Measurements from ENCODE around the gene NAV3.

- no peak for TF ChIP-seq POLR2A (IDR thresholded peaks at IDR 0.05)
- TF ChIP-seq, protein P1, sequence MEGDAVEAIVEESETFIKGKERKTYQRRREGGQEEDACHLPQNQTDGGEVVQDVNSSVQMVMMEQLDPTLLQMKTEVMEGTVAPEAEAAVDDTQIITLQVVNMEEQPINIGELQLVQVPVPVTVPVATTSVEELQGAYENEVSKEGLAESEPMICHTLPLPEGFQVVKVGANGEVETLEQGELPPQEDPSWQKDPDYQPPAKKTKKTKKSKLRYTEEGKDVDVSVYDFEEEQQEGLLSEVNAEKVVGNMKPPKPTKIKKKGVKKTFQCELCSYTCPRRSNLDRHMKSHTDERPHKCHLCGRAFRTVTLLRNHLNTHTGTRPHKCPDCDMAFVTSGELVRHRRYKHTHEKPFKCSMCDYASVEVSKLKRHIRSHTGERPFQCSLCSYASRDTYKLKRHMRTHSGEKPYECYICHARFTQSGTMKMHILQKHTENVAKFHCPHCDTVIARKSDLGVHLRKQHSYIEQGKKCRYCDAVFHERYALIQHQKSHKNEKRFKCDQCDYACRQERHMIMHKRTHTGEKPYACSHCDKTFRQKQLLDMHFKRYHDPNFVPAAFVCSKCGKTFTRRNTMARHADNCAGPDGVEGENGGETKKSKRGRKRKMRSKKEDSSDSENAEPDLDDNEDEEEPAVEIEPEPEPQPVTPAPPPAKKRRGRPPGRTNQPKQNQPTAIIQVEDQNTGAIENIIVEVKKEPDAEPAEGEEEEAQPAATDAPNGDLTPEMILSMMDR (IDR thresholded peaks at IDR 0.05): no peak
These were observed 119.2 kb downstream of the NAV3 start for GRCh38 chr12:77949943-77950342.

Measured in body of pancreas (tissue), 4 donors.